Transverse colon (tissue), 4 donors: Measurements from ENCODE around the gene BRD8. TPM values are rescaled to one million over a fixed set of nuclear protein-coding genes. Genes with fewer than 3 reads are reported as not detected.

Experiments used
- DNase-seq: peaks from one replicate; pipeline ENCODE4 v3.0.0-alpha.2; 2019
- H3K27ac ChIP-seq, 4 donors: fragments of 200-600 bp; sonication (generic); 2 replicates each; pipeline ENCODE4 v1.5.1; 2016 to 2018; ENCODE audit warnings: inconsistent platforms in 4 of 4
- H3K27me3 ChIP-seq: fragments of 200-600 bp; sonication (generic); 2 replicates; pipeline ENCODE4 v1.5.1; 2017; ENCODE audit warnings: inconsistent platforms
- H3K36me3 ChIP-seq, 4 donors: fragments of 200-600 bp; sonication (generic); 2 replicates each; pipeline ENCODE4 v1.5.1; 2017 to 2019; ENCODE audit warnings: inconsistent platforms in 4 of 4
- H3K4me1 ChIP-seq, 4 donors: fragments of 200-600 bp; sonication (generic); 2 replicates each; pipeline ENCODE4 v1.5.1; 2017 to 2020; ENCODE audit warnings: inconsistent platforms in 4 of 4
- H3K4me3 ChIP-seq, 4 donors: fragments of 200-600 bp; sonication (generic); 1 replicate in 1 of 4; 2 replicates in 3 of 4; pipeline versions ENCODE4 v1.5.1 to v1.6.1; 2017 to 2019; ENCODE audit warnings: inconsistent platforms in 4 of 4
- H3K9me3 ChIP-seq, 2 donors: fragments of 200-600 bp; sonication (generic); 2 replicates each; pipeline ENCODE4 v1.5.1; 2017 to 2019; ENCODE audit warnings: inconsistent platforms in 2 of 2
- EP300 ChIP-seq: sonication (generic); formaldehyde crosslinking; IDR thresholded peaks from one replicate; pipeline ENCODE4 v1.6.1; 2017; ENCODE audit warnings: antibody characterized with exemption, low read depth
- POLR2A ChIP-seq: fragments of 450-650 bp; IDR thresholded peaks from one replicate; pipeline ENCODE4 v1.6.1; 2016; ENCODE audit warnings: antibody characterized with exemption, mild to moderate bottlenecking, moderate library complexity
- POLR2AphosphoS5 ChIP-seq, 3 donors: sonication (generic); formaldehyde crosslinking; IDR thresholded peaks; one replicate each; pipeline ENCODE4 v1.6.1; 2016; ENCODE audit warnings: antibody characterized with exemption in 3 of 3
- WGBS, 2 donors: methylation state at CpG; one replicate each; pipeline ENCODE4 v1.1.5; 2018; ENCODE audit warnings: low coverage in 1 of 2; 5-methylcytosine and 5-hydroxymethylcytosine counted together
- in situ Hi-C, 4 donors: fragments of 200-750 bp; cut with MboI; loops; one replicate each; pipeline versions ENCODE4 v1.15.0 to v1.15.1; 2017; ENCODE audit warnings: low sequenced_read_pairs in 3 of 4, low pct_ligation_motif_present in 1 of 4, low pct_unique_long_range_greater_than_20kb in 1 of 4
- intact Hi-C: fragments of 100-400 bp; cut with DNase I; formaldehyde crosslinking; loops from one replicate; pipeline ENCODE4 v1.15.1; 2023; ENCODE audit warnings: low total_unique reads
- total RNA-seq, 4 donors: library from RNA; depleted of rRNA; stranded (reverse); fragments of >200 nt; gene quantifications; one replicate each; pipeline ENCODE4 v1.1.0, GENCODE V29; 2016
- TF ChIP-seq, protein P1 (sequence below), 5 experiments: fragments of 200-600 bp in 3 of 5; fragments of 450-650 bp in 2 of 5; sonication (generic) in 3 of 5; IDR thresholded peaks; 1 replicate in 2 of 5; 2 replicates in 3 of 5; pipeline ENCODE4 v1.5.1; 2016 to 2017; ENCODE audit warnings: antibody characterized with exemption in 5 of 5, inconsistent platforms in 3 of 5, mild to moderate bottlenecking in 2 of 5, moderate library complexity in 1 of 5

The BRD8 gene
- total RNA-seq, 4 donors from 2014 or later = 31.0 to 168 (median 47.7) TPM

DNA sequence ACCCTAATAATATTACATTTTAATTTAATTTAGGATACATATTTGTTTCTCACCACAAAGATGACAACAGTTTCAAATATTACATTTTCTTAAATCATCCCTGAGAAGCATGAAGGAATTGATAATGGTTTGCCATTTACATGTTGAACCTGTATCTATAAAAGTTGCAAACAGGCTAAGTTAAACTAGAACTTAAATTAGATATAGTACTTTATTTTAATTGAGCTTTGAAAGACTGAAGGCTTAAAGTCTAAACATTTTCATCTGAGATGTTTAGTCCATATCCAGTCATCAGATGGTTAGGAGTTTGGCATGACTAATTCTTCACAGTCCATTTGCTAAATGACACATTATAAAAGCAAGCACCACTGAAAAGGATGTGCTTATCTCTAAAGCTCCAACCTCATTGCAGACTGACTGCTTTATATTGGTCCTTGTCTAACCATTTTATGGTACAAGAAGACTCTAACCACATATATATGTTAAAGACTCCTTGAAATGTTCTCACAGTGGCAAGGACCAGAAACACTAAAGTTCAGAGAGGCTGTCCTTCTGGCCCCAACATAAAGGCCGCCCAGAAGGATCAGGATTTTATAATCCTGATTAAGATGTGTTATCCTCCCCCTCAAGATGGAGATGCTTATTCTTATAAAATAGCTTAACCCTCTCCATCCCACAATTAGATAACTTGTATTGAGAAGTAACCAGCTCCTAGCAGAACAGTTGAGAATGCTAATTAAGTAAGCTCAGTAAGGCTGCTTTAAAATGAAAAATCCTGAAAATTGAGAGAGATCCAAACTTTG lies 68.8 kb downstream of the BRD8 start:
- peaks cover 0 to 3% (median 0%) of the 10 kb centered on the region in 4 donors for H3K4me1 ChIP-seq
- no peaks in the 10 kb centered on the region for H3K36me3 ChIP-seq
- H3K27ac ChIP-seq = no peak overlapping the region
- TF ChIP-seq EP300 = no peak
- no peak for TF ChIP-seq POLR2A
- TF ChIP-seq POLR2AphosphoS5 (IDR thresholded peaks at IDR 0.05) = no peak
- TF ChIP-seq, protein P1, sequence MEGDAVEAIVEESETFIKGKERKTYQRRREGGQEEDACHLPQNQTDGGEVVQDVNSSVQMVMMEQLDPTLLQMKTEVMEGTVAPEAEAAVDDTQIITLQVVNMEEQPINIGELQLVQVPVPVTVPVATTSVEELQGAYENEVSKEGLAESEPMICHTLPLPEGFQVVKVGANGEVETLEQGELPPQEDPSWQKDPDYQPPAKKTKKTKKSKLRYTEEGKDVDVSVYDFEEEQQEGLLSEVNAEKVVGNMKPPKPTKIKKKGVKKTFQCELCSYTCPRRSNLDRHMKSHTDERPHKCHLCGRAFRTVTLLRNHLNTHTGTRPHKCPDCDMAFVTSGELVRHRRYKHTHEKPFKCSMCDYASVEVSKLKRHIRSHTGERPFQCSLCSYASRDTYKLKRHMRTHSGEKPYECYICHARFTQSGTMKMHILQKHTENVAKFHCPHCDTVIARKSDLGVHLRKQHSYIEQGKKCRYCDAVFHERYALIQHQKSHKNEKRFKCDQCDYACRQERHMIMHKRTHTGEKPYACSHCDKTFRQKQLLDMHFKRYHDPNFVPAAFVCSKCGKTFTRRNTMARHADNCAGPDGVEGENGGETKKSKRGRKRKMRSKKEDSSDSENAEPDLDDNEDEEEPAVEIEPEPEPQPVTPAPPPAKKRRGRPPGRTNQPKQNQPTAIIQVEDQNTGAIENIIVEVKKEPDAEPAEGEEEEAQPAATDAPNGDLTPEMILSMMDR (IDR thresholded peaks at IDR 0.05) = no peak
- H3K9me3 ChIP-seq = no peaks in the 10 kb centered on the region
- H3K4me3 ChIP-seq = no peak overlapping the region
- intact Hi-C loops (loop anchor here (10.0 kb wide), 1 partner anchor 455 kb away; no protein-coding TSS in a partner anchor), in situ Hi-C loops (no loop called here)
- peaks cover 5% of the 10 kb centered on the region for H3K27me3 ChIP-seq
- no peak for DNase-seq
- 67 to 78% methylated on average over 1 of the region's 1 CpG for WGBS, 2 donors

DNA sequence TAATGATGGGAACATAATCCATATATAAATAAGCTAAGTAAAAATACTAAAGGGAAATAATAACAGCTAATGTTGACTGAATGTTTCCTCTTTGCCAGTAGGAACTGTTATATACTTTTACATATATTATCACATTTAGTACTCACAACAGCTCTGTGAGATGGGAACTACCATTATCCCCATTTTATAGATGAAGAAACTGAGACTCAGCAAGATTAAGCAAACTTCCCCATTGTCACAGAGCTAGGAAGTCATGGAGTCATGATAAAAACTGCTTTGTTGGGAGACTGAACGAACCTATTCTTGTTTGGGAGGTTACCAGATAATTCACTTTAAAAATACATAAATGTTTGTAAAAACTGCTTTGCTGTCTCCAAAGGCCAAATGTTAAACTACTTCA lies 71.2 kb downstream of the BRD8 start:
- WGBS, 2 donors = 65 to 67% methylated on average over 1 of the region's 1 CpG
- no peak for DNase-seq

DNA sequence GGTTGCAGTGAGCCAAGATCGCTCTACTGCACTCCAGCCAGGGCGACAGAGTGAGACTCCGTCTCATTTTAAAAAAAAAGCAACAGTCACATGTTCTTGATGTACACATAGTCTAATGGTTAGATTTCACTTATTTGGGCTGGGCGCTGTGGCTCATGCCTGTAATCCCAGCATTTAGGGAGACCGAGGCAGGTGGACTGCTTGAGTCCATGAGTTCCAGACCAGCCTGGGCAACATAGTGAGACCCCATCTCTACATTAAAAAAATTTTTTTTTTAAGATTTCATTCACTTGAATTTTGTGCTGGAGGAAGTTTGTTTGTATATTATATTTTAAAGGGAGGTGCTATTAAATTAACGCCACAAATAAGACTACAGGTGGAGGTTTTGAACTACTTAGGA lies 72.7 kb downstream of the BRD8 start:
- intact Hi-C loops (no loop called here), in situ Hi-C loops (no loop called here)
- DNase-seq = no peak
- TF ChIP-seq POLR2A (no peak), EP300 (no peak), POLR2AphosphoS5 (IDR thresholded peaks at IDR 0.05) (no peak)
- TF ChIP-seq, protein P1 (IDR thresholded peaks at IDR 0.05) = no peak
- Histone ChIP-seq H3K9me3 (no peaks in the 10 kb centered on the region), H3K4me3 (no peak overlapping the region), H3K27me3 (no peaks in the 10 kb centered on the region), H3K4me1 (no peaks in the 10 kb centered on the region), H3K27ac (no peak overlapping the region), H3K36me3 (no peaks in the 10 kb centered on the region)
- 83 to 90% methylated on average over 2 to 6 of the region's 6 CpGs for WGBS, 2 donors

More for the DNA sequence above, 71.2 kb downstream of the BRD8 start:
- TF ChIP-seq POLR2AphosphoS5 (IDR thresholded peaks at IDR 0.05) (no peak), POLR2A (no peak), EP300 (no peak)
- TF ChIP-seq, protein P1 (IDR thresholded peaks at IDR 0.05) = no peak
- peaks cover 5% of the 10 kb centered on the region for H3K27me3 ChIP-seq
- no peaks in the 10 kb centered on the region for H3K36me3 ChIP-seq
- in situ Hi-C loops = no loop called here
- intact Hi-C loops = no loop called here
- H3K4me1 ChIP-seq = peaks cover 0 to 3% (median 0%) of the 10 kb centered on the region in 4 donors
- no peak overlapping the region for H3K4me3 ChIP-seq
- H3K27ac ChIP-seq = no peak overlapping the region
- H3K9me3 ChIP-seq = no peaks in the 10 kb centered on the region

DNA sequence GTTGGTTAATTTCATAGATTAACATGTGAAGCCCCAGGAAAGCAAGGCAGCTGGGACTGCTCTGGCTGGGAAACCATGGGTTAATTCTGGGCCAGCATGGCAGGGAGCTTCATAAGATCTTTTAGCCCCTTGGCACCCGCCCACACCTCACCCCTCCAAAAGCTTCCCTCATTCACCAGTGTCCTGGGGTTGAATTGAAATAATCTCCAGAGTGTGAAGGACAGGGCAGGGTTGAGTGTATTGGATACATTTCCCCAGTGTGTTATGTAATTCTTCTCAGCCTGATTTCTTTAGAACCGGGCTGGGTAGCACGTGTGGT lies 75.2 kb downstream of the BRD8 start:
- intact Hi-C loops = no loop called here
- no peak for TF ChIP-seq EP300
- TF ChIP-seq, protein P1 (IDR thresholded peaks at IDR 0.05) = no peak
- TF ChIP-seq POLR2AphosphoS5 (IDR thresholded peaks at IDR 0.05) = no peak
- no peak for TF ChIP-seq POLR2A
- no peaks in the 10 kb centered on the region for H3K27me3 ChIP-seq
- in situ Hi-C loops = no loop called here
- H3K27ac ChIP-seq = no peak overlapping the region
- H3K4me1 ChIP-seq = no peaks in the 10 kb centered on the region
- 18 to 36% methylated on average over 3 of the region's 3 CpGs for WGBS, 2 donors
- H3K9me3 ChIP-seq = no peaks in the 10 kb centered on the region
- DNase-seq = no peak
- H3K36me3 ChIP-seq = no peaks in the 10 kb centered on the region
- no peak overlapping the region for H3K4me3 ChIP-seq
